GM18858 (cell line): Measurements from ENCODE around the gene TBX19.

Experiments used
- ATAC-seq: cut with Tn5 transposase; IDR thresholded peaks from one replicate; pipeline ENCODE4 v1.9.1; 2021; ENCODE audit not compliant: unreplicated experiment

The TBX19 gene

GRCh38 chr1:168280296-168280927 lies at the start of gene TBX19:
TSS of gene TBX19 (plus strand) at chr1:168280877. CDS start at chr1:168281091, 214 bp downstream.
- no peak for ATAC-seq

- no peak for ATAC-seq
These were observed 45.7 kb upstream of the TBX19 start for GRCh38 chr1:168234846-168235547.

GRCh38 chr1:168235548-168235885 lies 45.2 kb upstream of the TBX19 start:
- ATAC-seq = no peak

DNA sequence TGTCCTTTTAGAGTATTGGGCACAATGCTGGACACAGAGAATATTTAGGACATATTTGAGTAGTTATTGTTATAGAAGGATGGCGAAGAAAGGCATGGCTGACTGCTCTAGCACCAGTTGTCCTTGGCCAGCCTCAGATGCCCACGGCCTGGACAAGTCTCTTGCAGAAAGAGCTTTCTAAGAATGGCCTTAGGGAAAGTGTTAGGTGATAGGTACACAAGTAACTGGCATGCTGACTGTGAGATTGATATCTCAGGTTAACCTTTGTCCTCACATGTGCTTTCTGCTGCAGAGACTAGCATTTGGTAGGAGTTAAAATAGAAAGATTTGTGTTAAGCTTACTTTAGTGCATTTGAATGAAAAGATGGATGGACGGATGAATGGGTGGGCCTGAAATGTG lies 44.7 kb upstream of the TBX19 start:
- no peak for ATAC-seq

- ATAC-seq = no peak
These were observed 43.7 kb upstream of the TBX19 start for GRCh38 chr1:168236836-168237611.

DNA sequence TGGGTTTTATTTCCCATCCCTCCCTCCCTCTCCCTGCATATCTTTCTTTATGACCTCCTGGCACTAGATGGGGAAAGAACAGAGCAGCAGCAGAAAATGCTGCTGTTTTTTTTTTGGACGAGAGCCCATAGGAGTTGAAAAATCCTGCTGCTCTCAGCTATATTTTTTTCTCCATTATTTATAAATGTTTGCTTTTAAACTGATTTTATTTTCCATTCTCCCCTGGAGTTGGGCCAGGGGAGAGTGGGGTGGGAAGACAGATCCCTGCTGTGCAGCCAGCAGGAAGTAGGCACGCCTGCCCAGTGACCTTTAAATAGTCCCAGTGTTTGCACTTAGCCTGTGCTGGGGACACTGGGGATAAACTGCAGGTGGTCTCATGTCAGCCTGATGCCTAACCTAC lies 37.5 kb upstream of the TBX19 start:
- ATAC-seq = no peak

DNA sequence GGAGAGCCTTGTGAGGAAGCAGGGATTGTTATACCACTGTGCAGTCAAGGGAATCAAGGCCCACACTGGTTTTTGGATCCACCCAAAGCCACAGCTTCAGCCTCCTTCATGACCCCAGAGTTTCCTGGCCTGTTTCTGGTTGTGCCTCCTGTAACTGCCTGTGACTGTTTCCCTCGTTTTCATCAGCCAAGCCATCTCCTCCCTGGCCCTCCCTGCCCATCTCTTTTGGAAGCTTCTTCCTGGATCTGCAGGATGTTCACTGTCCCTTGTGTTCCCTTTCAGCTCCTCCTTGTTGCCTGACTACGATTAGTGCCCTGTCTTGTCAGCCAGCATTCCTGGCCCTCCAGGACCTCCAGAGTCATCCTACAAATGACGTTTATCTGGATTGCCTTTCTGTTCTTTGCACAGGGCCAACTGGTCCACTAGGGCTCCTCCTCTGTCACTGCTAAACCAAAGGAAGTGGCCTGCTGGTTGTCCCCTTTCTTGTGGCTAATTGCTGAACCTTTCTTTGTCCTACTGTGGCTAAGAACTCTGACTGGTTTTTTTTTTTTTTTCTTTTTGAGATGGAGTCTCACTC lies 37.0 kb upstream of the TBX19 start:
- no peak for ATAC-seq

DNA sequence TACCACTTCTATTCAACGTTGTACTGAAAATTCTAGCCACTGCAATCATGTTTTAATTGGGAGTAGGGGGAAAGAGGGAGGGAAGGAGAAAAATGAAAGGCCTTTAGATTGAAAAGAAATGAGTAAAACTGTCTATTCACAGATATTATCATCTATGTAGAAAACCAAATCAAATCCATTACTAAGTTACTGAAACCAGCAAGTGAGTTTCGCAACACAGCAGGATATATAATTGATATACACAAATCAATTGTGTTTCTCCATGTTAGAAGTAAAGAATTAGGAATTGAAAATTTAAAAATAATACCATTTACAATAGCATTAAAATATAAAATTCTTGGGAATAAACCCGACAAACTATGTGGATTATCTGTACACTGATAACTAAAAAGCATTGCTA lies 35.6 kb upstream of the TBX19 start:
- ATAC-seq = no peak

- ATAC-seq = no peak
These were observed 34.2 kb upstream of the TBX19 start for GRCh38 chr1:168246506-168246905.

- ATAC-seq = no peak
These were observed 28.4 kb upstream of the TBX19 start for GRCh38 chr1:168252204-168252733.

DNA sequence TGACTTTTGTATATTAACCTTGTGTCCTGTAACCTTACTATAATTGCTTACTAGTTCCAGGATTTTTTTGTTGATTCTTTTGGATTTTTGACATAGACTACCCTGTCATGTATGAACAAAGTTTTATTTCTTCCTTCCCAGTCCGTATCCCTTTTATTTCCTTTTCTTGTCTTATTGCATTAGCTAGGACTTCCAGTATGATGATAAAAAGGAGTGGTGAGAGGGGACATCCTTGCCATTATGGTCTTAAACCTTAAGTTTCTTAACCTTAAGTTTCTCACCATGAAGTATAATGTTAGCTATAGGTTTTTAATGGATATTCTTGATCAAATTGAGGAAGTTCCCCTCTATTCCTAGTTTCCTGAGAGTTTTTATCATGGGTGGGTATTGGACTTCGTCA lies 24.5 kb upstream of the TBX19 start:
- ATAC-seq = no peak

- ATAC-seq = no peak
These were observed 23.3 kb upstream of the TBX19 start for GRCh38 chr1:168257397-168257796.

DNA sequence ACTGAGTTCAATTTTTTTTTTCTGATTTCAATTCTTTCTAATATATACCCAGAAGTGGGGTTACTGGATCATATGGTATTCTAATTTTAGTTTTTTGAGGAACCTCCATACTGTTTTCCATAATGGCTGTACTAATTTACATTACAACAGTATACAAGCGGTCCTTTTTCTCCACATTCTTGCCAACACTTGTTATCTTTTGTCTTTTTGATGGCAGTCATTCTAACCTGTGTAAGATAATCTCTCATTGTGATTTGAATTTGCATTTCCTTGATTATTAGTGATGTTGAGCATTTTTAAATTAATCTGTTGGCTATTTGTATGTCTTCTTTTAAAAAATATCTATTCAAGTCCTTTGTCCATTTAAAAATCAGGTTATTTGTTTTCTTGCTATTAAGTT lies 21.1 kb upstream of the TBX19 start:
- no peak for ATAC-seq

GRCh38 chr1:168260393-168260792 lies 20.3 kb upstream of the TBX19 start:
- ATAC-seq = no peak

DNA sequence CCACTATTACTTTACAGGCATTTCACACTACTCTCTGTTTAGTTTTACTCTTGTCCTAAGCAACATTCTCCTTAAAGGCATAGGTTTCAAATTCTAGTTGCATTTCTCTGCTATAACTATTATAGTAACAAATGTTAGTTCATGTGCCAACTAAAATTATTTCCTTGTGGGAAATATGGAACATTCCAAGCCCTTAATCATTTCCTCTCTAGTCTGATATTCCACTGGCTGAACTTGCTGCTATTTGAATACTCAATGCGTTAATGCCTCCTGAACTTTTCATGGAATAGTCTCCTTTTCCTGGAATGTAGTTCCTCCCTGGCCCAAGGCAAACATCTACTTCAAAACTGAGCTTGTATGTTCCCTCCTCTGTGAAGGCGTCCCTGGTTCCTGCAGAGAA lies 19.3 kb upstream of the TBX19 start:
- ATAC-seq = no peak

DNA sequence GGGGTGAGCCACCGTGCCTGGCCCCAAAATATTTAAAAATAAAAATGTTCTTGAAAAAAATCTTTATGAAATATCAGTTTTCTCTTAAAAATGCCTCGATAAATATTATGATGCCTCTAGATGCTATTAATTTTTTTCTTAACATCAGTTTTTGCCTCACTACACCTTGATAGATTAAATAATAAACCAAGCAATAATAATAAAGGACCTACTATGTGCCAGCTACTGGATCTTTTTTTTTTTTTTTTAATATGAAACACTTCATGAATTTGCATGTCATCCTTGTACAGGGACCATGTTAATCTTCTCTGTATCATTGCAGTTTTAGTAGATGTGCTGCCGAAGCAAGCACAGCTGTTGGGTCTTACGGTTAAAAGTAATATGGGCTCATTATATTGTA lies 17.5 kb upstream of the TBX19 start:
- no peak for ATAC-seq

GRCh38 chr1:168264296-168264695 lies 16.4 kb upstream of the TBX19 start:
- no peak for ATAC-seq

- no peak for ATAC-seq
These were observed 15.1 kb upstream of the TBX19 start for GRCh38 chr1:168265596-168265995.

DNA sequence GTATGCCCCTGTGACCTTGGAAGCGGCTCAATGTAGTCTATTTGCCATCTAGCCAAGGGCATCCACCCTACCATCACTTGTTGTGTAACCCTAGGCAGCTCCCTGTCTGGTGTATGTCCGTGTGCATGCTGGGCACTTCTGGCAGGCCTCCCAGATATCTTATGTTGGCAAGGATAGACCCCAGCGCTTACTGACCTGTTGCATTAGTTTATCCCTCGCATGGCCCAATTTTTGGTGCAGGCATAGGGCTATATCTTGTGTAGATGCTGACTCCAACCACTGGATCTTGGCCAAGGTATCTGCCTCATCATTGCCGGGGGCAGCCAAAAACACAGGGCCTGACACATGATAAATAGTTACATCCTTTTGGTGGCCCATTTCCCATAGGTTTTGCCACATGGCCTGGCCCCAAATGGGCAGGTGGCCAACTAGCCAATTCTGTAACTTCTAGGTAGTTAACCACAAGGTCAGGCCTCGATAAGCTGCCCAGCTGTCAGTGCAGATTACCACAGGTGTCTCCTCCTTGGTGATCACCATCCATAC lies 14.0 kb upstream of the TBX19 start:
- ATAC-seq = no peak

DNA sequence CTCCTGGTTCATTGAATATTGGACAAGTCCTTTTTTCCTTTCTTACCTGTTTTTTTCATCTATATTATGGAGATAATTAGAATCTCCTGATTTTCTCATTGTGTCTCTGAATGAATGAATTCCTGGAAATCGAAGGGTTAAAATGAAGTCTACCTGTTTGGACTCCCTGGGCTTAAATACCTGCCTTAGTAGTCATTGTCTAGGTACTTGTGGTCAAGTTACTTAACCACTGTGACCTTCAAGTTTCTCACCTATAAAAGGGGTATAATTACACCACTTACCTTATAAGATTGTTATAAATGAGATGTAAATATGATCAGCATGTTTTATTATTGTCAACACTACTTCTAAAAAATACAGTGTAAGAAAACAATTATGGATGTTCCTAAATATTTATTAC lies 9.0 kb upstream of the TBX19 start:
- ATAC-seq = no peak

DNA sequence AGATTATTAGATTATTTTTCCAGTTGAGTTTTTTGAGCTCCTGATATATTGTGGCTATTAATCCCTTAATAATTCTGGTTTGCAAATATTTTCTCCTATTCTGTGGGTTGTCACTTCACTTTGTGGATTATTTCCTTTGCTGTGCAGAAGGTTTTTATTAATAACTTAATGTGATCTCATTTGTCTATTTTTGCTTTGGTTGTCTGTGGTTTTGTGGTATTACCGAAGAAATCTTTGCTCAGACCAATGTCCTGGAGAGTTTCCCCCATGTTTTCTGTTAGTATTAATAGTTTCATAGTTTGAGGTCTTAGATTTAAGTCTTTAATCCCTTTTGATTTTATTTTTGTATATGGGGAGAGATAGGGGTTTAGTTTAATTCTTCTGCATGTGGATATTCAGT lies 7.1 kb upstream of the TBX19 start:
- no peak for ATAC-seq
